ENCODE data around the gene WNT2. TPM values are rescaled to one million over a fixed set of nuclear protein-coding genes. Genes with fewer than 3 reads are reported as not detected.
A peak's percentile ranks its signal among the peaks of the same experiment; 100 is the strongest.

The WNT2 gene
- total and polyA plus RNA-seq, 5 donors, result 0.57 to 4.4 (median 1.6) TPM

DNA sequence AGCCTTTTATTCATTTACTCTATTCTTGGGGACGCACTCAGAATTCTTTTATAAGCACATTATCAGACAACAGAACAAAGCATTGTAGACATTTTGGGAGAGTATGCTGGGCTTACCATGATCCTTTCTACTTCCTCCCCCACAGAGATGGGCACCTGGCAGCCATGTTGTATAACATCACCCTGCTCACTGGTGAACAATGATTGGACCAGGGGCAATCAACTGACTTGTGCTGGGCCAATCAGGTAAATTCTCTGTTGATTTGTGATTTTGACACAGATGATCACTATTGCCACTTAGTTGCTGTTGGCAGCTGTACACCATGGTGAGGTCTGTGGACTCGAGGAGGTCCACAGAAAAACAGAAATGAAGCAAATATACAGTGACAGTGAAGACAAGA lies 43.7 kb downstream of the WNT2 start:
- H3K4me3 ChIP-seq (ENCODE audit: low read length), result no peak overlapping the region
- WGBS, result 92% methylated on average over 2 of the region's 2 CpGs
- no peaks in the 10 kb centered on the region for H3K9me3 ChIP-seq (ENCODE audit: control insufficient read depth, low read length)
- DNase-seq (no peak), ATAC-seq (no peak)
- intact Hi-C loops (cut with DNase I), result no loop called here
- no peak overlapping the region for H3K27ac ChIP-seq (ENCODE audit: low read length)
- H3K27me3 ChIP-seq (ENCODE audit: control insufficient read depth, insufficient read depth), result no peaks in the 10 kb centered on the region
- H3K4me1 ChIP-seq (ENCODE audit: control insufficient read depth, insufficient read depth, low read length), result no peaks in the 10 kb centered on the region

DNA sequence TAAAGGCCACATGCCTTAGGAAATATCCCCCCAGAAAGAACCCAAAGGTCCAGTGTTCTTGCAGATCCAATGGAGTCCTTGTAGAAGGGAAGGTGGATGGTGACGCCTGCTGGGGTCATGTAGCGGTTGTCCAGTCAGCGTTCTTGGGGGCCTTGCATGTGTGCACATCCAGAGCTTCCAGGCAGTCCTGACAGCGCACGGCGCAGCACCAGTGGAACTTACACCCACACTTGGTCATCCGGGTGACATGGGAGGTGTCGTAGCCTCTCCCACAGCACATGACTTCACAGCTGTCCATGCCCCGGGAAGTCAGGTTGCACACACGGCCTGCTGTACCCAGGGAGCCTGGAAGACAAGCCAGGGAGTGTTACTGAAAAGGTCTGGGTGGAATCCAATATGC lies 44.8 kb downstream of the WNT2 start:
- H3K9me3 ChIP-seq (ENCODE audit: control insufficient read depth, low read length), result no peaks in the 10 kb centered on the region
- H3K4me1 ChIP-seq (ENCODE audit: control insufficient read depth, insufficient read depth, low read length), result no peaks in the 10 kb centered on the region
- no peak overlapping the region for H3K4me3 ChIP-seq (ENCODE audit: low read length)
- intact Hi-C loops (cut with DNase I), result no loop called here
- no peaks in the 10 kb centered on the region for H3K27me3 ChIP-seq (ENCODE audit: control insufficient read depth, insufficient read depth)
- H3K27ac ChIP-seq (ENCODE audit: low read length), result no peak overlapping the region
- DNase-seq, result no peak
- peak in 1 of 2 donors; percentile 19 for ATAC-seq
- 96% methylated on average over 10 of the region's 10 CpGs for WGBS

DNA sequence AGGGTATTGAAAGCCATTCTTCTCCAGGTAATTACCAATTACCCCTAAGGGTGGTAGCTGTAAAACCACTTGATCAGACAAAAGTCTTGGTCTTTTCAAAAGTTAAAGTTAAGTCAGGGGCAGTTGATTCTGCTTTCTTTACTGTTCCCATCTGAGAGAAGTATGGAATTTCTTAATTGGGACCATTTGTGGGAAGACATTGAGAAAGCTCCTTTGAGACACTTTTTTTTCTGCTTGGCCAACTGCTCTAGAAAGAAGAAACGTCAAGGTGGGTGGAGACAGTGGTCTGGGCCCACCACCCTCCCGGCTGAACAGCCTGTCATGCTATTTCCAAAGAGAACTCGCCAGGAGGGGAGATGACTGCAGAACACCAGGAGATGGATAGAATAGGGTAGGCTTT lies 45.3 kb downstream of the WNT2 start:
- WGBS, result 83% methylated on average over 3 of the region's 3 CpGs

DNA sequence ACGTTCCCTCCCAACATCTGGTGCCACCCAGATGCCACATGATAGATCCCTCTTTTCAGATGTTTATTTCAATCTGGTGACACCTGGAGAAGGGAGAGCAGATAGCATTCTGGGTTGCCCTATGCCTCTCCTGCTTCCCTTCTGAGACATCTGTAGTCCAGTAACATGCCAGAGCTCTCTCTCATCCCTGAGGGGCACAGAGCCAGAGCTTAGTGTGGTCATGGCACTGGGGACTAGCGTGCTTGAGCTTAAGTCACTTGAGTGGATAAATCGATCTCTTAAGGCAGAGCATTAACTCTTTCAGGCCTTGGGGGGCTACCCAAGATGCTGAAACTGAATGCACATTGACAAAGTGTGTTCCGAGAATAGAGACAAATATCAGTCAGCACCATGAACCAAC lies 47.9 kb downstream of the WNT2 start:
- Histone ChIP-seq H3K27ac (ENCODE audit: low read length) (no peak overlapping the region), H3K27me3 (ENCODE audit: control insufficient read depth, insufficient read depth) (no peaks in the 10 kb centered on the region), H3K4me1 (ENCODE audit: control insufficient read depth, insufficient read depth, low read length) (no peaks in the 10 kb centered on the region), H3K4me3 (ENCODE audit: low read length) (no peak overlapping the region), H3K9me3 (ENCODE audit: control insufficient read depth, low read length) (no peaks in the 10 kb centered on the region)
- ATAC-seq (no peak), DNase-seq (no peak)
- WGBS, result 67% methylated on average over 4 of the region's 4 CpGs
- intact Hi-C loops (cut with DNase I), result no loop called here

More for the DNA sequence above, 45.3 kb downstream of the WNT2 start:
- H3K27ac ChIP-seq (ENCODE audit: low read length), result no peak overlapping the region
- DNase-seq (no peak), ATAC-seq (no peak)
- H3K9me3 ChIP-seq (ENCODE audit: control insufficient read depth, low read length), result no peaks in the 10 kb centered on the region
- no peaks in the 10 kb centered on the region for H3K27me3 ChIP-seq (ENCODE audit: control insufficient read depth, insufficient read depth)
- intact Hi-C loops (cut with DNase I), result no loop called here
- H3K4me3 ChIP-seq (ENCODE audit: low read length), result no peak overlapping the region
- H3K4me1 ChIP-seq (ENCODE audit: control insufficient read depth, insufficient read depth, low read length), result no peaks in the 10 kb centered on the region

DNA sequence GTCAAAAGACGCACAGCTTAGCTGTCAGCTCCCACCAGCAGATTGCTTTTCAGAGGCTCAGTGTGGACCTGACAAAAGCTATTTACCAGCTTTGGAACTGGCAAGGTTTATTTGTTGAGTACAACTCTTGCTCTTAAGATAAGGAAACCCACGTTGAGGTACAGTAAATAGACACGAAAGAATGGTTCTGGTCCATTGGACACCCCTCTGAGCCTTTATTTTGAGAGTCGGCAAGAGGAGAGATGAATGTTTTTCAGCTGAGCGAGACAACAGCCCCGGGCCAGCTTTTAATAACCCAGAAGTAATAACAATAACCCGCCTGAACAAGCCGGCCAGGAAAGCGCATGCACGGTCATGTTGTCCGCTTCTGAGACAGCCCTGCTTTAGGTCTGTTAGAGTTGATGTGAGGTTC lies 49.0 kb downstream of the WNT2 start:
- Histone ChIP-seq H3K4me1 (ENCODE audit: control insufficient read depth, insufficient read depth, low read length) (no peaks in the 10 kb centered on the region), H3K9me3 (ENCODE audit: control insufficient read depth, low read length) (no peaks in the 10 kb centered on the region), H3K4me3 (ENCODE audit: low read length) (no peak overlapping the region), H3K27me3 (ENCODE audit: control insufficient read depth, insufficient read depth) (no peaks in the 10 kb centered on the region), H3K27ac (ENCODE audit: low read length) (no peak overlapping the region)
- DNase-seq (no peak), ATAC-seq (no peak)
- intact Hi-C loops (cut with DNase I), result no loop called here
- WGBS, result 67% methylated on average over 11 of the region's 11 CpGs

DNA sequence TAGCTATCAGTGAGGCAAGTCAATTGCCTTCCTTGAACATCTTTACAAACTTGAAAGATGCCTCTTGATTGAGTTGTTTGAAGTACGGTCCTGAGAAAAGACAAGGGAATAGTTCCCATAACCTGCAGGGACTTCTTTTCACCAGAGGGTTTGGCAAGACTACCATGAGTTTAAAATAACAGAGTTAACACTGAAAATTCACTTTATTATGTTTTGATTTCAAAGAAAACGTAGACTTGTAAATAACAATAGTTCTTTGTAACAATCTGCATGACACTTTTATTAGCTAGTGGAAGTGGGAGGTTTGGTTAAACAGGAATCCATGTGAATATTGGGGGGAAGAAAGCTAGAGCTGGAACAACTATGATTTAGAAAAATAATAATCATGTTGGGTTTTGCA lies 49.5 kb downstream of the WNT2 start:
- intact Hi-C loops (cut with DNase I), result no loop called here
- Histone ChIP-seq H3K9me3 (ENCODE audit: control insufficient read depth, low read length) (no peaks in the 10 kb centered on the region), H3K4me3 (ENCODE audit: low read length) (no peak overlapping the region), H3K27me3 (ENCODE audit: control insufficient read depth, insufficient read depth) (no peaks in the 10 kb centered on the region), H3K27ac (ENCODE audit: low read length) (no peak overlapping the region), H3K4me1 (ENCODE audit: control insufficient read depth, insufficient read depth, low read length) (no peaks in the 10 kb centered on the region)
- ATAC-seq (no peak), DNase-seq (no peak)
- WGBS, result 68% methylated on average over 2 of the region's 2 CpGs

DNA sequence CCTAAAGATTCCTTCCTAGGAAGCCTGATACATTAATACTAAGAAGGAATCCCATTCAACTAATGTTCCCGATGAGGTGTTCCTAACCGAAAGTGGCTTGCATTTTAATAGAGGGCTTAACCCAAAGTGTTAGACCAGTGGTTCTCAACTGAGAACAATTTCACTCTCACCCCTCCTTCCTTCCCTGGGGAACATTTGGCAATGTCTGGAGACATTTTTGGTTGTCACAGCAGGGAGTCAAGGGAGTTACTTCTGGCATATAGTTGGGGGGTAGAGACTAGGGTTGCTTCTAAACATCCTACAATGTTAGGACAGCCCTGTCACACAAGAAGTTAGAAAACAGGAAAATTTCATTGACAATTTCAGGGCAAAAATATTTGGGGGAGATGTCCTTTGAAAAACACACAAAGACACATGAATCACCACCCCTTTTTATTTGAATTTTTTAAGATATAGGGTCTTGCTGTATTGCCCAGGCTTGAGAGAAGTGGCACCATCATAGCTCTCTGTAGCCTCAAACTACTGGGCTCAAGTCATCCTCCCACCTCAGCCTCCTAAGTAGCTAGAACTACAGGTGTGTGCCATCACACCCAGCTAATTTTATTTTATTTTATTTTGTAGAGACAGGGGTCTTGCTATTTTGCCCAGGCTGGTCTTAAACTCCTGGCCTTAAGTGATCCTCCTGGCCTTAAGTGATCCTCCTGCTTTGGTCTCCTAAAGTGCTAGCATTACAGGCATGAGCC lies 50.7 kb downstream of the WNT2 start:
- DNase-seq (no peak), ATAC-seq (no peak)
- Histone ChIP-seq H3K27ac (ENCODE audit: low read length) (no peak overlapping the region), H3K27me3 (ENCODE audit: control insufficient read depth, insufficient read depth) (no peaks in the 10 kb centered on the region), H3K4me3 (ENCODE audit: low read length) (no peak overlapping the region), H3K9me3 (ENCODE audit: control insufficient read depth, low read length) (no peaks in the 10 kb centered on the region), H3K4me1 (ENCODE audit: control insufficient read depth, insufficient read depth, low read length) (no peaks in the 10 kb centered on the region)
- 92% methylated on average over 2 of the region's 2 CpGs for WGBS
- intact Hi-C loops (cut with DNase I), result no loop called here

DNA sequence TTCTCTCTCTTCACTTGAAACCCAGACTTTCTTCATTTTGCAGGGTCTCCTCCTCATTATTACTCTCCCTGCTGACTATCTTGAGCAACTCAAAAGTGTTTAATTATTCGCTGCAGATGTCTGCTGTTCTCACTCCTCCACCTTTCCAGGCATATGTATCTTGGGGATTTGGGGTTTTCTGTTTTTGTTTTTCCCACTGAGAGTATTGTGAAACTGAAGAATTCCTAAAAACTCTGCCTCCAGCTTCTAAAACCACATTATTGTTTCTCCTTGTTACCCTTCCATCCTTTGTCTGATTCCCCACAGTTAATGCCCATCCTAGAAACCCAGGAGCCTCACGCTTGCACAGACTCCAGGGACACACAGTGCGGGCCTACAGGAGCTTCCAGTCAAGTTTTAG lies 51.3 kb downstream of the WNT2 start:
- Histone ChIP-seq H3K27me3 (ENCODE audit: control insufficient read depth, insufficient read depth) (no peaks in the 10 kb centered on the region), H3K27ac (ENCODE audit: low read length) (no peak overlapping the region), H3K4me3 (ENCODE audit: low read length) (no peak overlapping the region), H3K4me1 (ENCODE audit: control insufficient read depth, insufficient read depth, low read length) (no peaks in the 10 kb centered on the region), H3K9me3 (ENCODE audit: control insufficient read depth, low read length) (no peaks in the 10 kb centered on the region)
- no peak for DNase-seq
- intact Hi-C loops (cut with DNase I), result no loop called here
- no peak for ATAC-seq
- 89% methylated on average over 3 of the region's 3 CpGs for WGBS

DNA sequence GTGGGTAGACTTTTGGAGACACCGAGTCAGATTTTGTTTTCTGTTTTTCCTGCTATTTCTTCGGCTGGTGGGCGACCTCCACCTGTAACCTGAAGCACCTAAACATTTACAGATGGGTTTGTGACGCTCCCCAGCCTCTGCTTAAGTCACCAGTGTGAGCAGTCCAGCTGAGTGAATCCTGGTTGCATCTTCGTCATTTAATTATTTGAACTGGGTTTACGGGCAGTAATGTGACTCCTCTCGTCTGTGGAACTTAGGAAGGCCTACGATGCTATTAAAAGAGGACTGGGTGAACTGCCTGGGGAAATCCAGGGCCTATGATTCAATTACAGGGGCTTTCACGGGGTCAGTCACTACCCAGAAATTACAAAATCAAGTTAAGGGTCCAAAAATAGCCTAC lies 52.5 kb downstream of the WNT2 start:
- Histone ChIP-seq H3K9me3 (ENCODE audit: control insufficient read depth, low read length) (no peaks in the 10 kb centered on the region), H3K4me3 (ENCODE audit: low read length) (no peak overlapping the region), H3K4me1 (ENCODE audit: control insufficient read depth, insufficient read depth, low read length) (no peaks in the 10 kb centered on the region), H3K27ac (ENCODE audit: low read length) (no peak overlapping the region), H3K27me3 (ENCODE audit: control insufficient read depth, insufficient read depth) (no peaks in the 10 kb centered on the region)
- 78% methylated on average over 9 of the region's 9 CpGs for WGBS
- DNase-seq, result no peak
- no peak for ATAC-seq
- intact Hi-C loops (cut with DNase I), result no loop called here

DNA sequence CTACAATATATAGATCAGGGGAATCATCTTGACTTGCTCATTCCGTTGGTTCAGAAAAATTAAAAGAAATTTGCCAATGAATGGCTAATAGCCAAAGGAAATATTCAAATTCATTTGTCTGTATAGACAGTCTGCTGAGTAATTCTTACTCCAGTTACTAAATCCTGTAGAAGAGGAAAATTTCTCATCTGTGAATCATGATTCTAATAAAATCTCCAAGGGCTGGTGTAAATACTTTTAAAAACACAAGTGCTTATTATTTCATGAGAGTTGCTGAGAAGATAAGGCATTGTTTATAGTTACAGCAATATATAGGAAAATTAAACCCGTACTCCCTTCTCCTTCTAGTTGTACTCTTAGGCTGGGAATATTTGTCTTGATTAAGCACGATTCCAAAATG lies 53.0 kb downstream of the WNT2 start:
- intact Hi-C loops (cut with DNase I), result no loop called here
- Histone ChIP-seq H3K27ac (ENCODE audit: low read length) (no peak overlapping the region), H3K27me3 (ENCODE audit: control insufficient read depth, insufficient read depth) (no peaks in the 10 kb centered on the region), H3K4me1 (ENCODE audit: control insufficient read depth, insufficient read depth, low read length) (no peaks in the 10 kb centered on the region), H3K4me3 (ENCODE audit: low read length) (no peak overlapping the region), H3K9me3 (ENCODE audit: control insufficient read depth, low read length) (no peaks in the 10 kb centered on the region)
- 66% methylated on average over 3 of the region's 3 CpGs for whole genome bisulfite sequencing
- no peak for DNase-seq
- no peak for ATAC-seq

DNA sequence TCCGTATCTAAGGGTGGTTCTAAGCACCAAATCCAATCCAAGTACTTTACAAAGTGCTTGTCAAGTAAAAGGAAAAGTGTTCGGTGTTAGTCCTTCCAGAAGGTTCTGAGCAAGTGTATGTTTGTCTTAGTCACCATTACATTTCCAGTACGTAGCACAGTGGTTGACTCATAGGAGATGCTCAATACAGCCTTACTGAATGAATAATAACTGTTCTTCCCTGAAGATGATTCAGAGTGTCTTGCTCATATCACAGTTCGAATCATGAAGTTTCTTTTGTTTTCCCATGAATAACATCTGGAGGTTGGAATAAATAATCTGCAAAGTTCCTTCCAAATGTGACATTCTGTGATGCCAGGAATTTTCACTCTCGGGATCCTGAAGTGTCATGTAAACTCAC lies 53.4 kb downstream of the WNT2 start:
- intact Hi-C loops (cut with DNase I), result no loop called here
- ATAC-seq, result no peak

DNA sequence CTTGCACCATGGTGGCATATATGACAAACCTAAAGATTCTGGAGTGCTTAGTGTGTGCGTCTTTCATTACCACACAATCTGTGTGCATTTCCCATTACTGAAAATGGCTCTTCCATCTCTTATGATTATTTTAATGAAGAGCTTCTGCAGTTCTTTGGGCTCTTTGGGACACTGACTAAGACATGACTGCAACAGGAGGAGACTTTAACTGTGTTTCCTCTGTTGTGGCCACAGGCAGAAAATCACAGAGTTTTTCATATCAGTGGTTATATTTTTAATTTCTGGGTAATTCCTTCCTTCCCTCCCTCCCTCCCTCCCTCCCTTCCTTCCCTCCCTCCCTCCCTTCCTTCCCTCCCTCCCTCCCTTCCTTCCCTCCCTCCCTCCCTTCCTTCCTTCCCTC lies 58.1 kb downstream of the WNT2 start:
- Histone ChIP-seq H3K4me3 (ENCODE audit: low read length) (no peak overlapping the region), H3K27ac (ENCODE audit: low read length) (no peak overlapping the region), H3K4me1 (ENCODE audit: control insufficient read depth, insufficient read depth, low read length) (no peaks in the 10 kb centered on the region), H3K27me3 (ENCODE audit: control insufficient read depth, insufficient read depth) (no peaks in the 10 kb centered on the region), H3K9me3 (ENCODE audit: control insufficient read depth, low read length) (no peaks in the 10 kb centered on the region)
- intact Hi-C loops (cut with DNase I), result no loop called here
- WGBS, result 100% methylated on average over 1 of the region's 1 CpG
- ATAC-seq, result no peak
- no peak for DNase-seq

More for the DNA sequence above, 53.4 kb downstream of the WNT2 start:
- WGBS, result 69% methylated on average over 5 of the region's 5 CpGs
- H3K4me1 ChIP-seq (ENCODE audit: control insufficient read depth, insufficient read depth, low read length), result no peaks in the 10 kb centered on the region
- no peaks in the 10 kb centered on the region for H3K27me3 ChIP-seq (ENCODE audit: control insufficient read depth, insufficient read depth)
- no peak for DNase-seq
- H3K9me3 ChIP-seq (ENCODE audit: control insufficient read depth, low read length), result no peaks in the 10 kb centered on the region
- H3K27ac ChIP-seq (ENCODE audit: low read length), result no peak overlapping the region
- H3K4me3 ChIP-seq (ENCODE audit: low read length), result no peak overlapping the region
